Fibroblast of upper back skin (primary cell): ENCODE measurements around the gene KCTD16.
A peak's percentile ranks its signal among the peaks of the same experiment; 100 is the strongest.

ENCODE experiments used
- DNase-seq: peaks from one replicate; pipeline ENCODE4 v3.0.0-alpha.2; 2013

The KCTD16 gene

DNA sequence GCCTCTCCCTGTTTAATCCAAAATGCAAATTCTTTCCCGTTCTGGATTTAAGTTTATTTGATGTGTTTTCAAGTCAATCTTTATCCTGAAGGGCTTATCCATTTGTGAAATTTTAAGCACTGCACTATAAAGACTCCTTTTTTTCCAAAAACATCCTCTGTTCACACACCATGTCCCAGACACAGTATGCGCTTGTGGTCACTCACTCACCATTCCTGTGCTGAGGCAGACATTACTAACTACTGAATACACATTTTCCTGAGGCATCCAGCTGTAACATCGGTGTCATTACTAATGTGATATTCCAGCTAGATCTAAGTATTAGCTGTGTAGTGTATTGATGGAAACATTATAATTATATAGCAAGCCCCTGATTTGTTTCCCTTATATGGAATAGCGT lies 298.4 kb downstream of the KCTD16 start:
- DNase-seq = peak; percentile 49

DNA sequence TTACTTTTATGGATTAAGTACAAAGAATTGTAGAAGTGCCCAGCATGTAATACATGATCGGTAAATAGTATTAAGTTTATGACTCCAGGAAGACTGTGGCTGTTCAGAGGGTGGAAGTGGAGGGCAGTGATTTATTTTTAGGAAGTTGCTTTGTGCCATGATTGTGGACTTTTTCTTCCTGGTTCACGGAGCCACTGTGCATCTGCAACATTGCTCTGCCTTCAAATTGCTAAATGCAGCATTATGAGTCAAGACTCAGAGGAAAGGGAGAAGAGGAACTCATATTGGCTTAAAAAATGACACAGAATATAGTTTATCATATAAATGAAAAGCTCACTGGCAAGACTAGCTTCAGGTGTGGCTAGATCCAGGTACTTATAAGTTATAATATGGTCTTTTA lies 301.5 kb downstream of the KCTD16 start:
- DNase-seq = no peak

GRCh38 chr5:144473650-144474049 lies 303.0 kb downstream of the KCTD16 start:
- no peak for DNase-seq

DNA sequence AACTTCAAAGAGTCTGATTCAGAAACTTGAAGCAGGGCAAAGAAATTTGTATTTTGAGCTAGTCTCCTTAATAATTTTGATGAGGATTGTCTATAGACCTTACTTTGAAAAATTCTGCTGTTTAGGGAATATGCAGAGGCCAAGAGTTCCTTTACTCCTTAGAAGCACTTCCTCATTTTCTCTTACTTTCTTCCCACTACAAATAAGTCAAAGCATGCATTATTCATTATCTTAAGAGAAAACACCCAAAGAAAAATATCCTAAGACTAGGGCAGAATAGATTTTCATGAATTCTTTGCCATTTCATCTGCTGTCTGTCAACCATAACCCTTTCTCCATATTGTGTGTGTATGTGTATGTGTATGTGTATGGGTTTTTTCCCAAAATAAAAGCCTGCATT lies 307.9 kb downstream of the KCTD16 start:
- DNase-seq = no peak

GRCh38 chr5:144481861-144482260 lies 311.2 kb downstream of the KCTD16 start:
- no peak for DNase-seq

DNA sequence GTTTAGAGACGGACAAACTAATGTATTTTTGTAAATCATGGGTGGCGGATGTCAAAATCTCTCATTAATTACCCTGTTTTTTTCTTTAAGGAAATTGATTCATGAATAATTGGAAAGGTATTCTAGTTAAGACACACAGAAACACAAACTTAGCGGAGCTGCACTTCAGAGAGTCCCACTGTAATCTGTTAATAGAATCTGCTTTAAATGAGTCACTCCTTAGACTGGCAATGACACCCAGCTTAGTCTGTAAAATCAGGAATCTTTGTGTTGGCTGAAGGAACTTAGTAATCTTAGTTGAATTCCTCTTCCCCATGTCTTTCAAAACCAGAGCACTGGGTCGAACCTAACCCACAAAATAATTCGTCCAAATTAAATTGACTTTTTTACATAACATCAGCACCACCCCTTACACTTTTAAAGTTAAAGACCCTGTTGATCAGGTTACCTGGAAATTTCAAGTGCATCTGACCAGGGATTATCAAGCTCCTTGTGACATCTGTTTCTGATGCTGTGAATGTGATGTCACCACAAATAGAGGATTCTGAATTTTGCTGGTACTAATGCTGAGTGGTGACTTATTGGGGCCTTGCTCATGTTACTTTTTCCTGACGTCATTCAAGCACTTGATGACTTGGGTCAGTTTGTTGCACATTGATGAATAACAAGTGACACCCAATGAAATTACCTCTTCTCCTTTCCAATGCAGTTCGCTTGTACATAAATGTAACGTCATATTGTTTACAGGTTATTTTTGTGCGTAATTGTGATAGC lies 313.6 kb downstream of the KCTD16 start:
- peak; percentile 74 for DNase-seq

- DNase-seq = no peak
Measured at GRCh38 chr5:144485540-144485939, 314.9 kb downstream of the KCTD16 start.

DNA sequence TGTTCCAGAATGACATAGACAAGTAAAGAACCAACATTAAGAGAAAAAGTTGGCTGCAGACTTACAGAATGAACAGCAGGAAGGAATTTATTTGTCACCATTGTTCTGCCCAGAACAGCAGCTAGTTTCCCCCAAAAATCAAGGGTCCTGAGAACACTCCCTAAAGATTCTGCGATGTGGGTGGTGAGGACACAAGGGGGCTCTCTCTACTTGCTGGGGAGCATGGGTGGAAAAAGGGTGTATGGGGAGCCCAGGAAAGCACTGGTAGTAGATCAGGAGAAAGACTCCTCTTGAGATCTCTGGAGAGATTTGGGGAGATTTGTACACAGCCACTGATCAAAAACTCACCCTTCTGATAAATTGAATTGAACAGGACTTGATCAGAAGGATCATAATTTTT lies 316.5 kb downstream of the KCTD16 start:
- no peak for DNase-seq

DNA sequence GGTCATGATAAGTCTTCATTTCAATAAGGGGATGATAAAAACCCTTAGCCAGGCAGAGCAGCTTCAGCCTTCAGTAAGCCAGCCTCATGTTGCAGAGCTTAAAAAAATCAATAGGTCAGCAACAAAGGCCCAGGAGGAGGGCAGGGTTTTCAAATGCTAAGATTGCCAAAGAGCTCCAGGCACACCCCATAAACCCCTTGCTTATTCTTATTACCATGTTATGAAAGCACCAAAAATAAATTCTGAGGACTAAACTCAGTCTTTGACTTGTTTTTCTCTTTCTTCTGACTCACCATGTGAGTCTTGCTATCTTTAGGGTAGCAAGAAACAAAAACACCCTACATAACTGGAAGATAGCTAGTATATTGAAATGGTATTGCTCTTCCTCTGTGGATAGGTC lies 317.1 kb downstream of the KCTD16 start:
- no peak for DNase-seq

GRCh38 chr5:144503123-144503522 lies 332.4 kb downstream of the KCTD16 start:
- DNase-seq = no peak

DNA sequence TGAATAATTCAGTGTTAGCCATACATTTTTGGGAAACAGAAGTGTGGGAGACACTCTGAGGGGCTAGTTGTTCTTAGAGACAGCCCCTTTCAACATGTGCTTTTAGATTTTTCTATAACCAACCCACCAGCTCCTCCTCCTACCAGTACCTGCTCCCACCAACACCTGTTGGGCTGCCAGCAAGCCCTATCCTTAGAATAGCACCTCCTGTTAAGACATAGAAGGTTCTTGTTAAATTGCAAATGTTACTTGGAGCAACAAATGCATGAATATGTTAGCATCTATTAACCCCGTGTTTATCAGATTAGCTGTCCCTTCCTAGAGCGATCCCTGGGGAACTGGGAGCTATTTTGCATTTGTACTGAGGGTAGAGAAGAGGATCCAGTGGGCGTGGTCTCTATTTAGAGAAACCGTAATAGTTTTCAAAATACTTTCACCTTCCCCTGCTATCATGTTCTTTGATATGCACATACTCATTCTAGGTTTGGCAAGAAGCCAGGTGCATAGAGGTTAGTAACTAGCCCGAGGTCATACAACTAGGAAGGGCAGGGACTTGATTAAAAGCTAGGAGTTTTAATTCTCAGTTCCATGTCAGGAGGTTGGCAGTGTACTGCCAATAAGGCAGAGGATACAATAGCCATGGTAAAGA lies 334.4 kb downstream of the KCTD16 start:
- no peak for DNase-seq

GRCh38 chr5:144510845-144511579 lies 340.3 kb downstream of the KCTD16 start:
- no peak for DNase-seq

- DNase-seq = no peak
Measured at GRCh38 chr5:144511580-144512072, 341.0 kb downstream of the KCTD16 start.

DNA sequence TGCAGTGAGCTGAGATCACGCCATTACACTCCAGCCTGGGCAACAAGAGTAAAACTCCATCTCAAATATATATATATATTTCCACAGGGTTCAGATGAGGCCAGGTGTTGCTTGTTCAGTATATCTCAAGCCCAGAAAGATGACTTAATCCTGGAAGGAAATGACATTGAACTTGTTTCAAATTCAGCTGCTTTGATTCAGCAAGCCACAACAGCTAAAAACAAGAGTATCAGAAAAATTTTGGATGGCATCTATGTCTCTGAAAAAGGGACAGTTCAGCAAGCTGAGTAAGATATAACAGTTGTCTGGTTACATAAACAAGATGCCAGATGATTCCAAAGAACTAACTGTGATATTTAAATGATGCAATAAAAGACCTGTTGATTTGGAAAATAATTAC lies 352.0 kb downstream of the KCTD16 start:
- no peak for DNase-seq

- no peak for DNase-seq
Measured at GRCh38 chr5:144525000-144525399, 354.3 kb downstream of the KCTD16 start.

- no peak for DNase-seq
Measured at GRCh38 chr5:144531188-144531587, 360.5 kb downstream of the KCTD16 start.
